Testis (tissue), 3 donors: ENCODE data around the gene PXN. TPM values are rescaled to one million over a fixed set of nuclear protein-coding genes. Genes with fewer than 3 reads are reported as not detected.
"Not testable (repeated sequence)": the region's sequence is repeated elsewhere in the genome, so short reads cannot be mapped to it uniquely, and the experiment has no call there.

Experiments
- DNase-seq: peaks from one replicate; pipeline ENCODE4 v3.0.0-alpha.2; 2019
- H3K27ac ChIP-seq, 2 donors: fragments of 200-600 bp; sonication (generic); one replicate each; pipeline ENCODE4 v1.5.1; 2019
- H3K27me3 ChIP-seq: fragments of 200-600 bp; sonication (generic); one replicate; pipeline ENCODE4 v1.5.1; 2019
- H3K36me3 ChIP-seq: fragments of 200-600 bp; sonication (generic); one replicate; pipeline ENCODE4 v1.5.1; 2017; ENCODE audit warnings: low read depth; ENCODE audit errors: missing control alignments
- H3K4me1 ChIP-seq: fragments of 200-600 bp; sonication (generic); one replicate; pipeline ENCODE4 v1.5.1; 2019
- H3K4me3 ChIP-seq, 2 donors: fragments of 200-600 bp; sonication (generic); one replicate each; pipeline ENCODE4 v1.5.1; 2017 to 2019
- H3K9me3 ChIP-seq: fragments of 200-600 bp; sonication (generic); one replicate; pipeline ENCODE4 v1.5.1; 2017
- POLR2A ChIP-seq: fragments of 450-650 bp; IDR thresholded peaks from one replicate; pipeline ENCODE4 v1.6.1; 2017; ENCODE audit warnings: antibody characterized with exemption, mild to moderate bottlenecking, moderate library complexity
- WGBS, 2 donors: methylation state at CpG; one replicate each; pipeline ENCODE4 v1.1.5; 2018; 5-methylcytosine and 5-hydroxymethylcytosine counted together
- intact Hi-C: fragments of 100-400 bp; cut with DNase I; formaldehyde crosslinking; loops from one replicate; pipeline ENCODE4 v1.15.1; 2023; ENCODE audit warnings: low total_unique reads
- polyA plus RNA-seq: library from polyadenylated mRNA; stranded (reverse); fragments of 350-450 nt; fragmentation: Illumina TruSeq; extraction: RNeasy Lipid Tissue Mini Kit (QIAGEN cat#74804); gene quantifications from one replicate; pipeline ENCODE4 v1.2.3, GENCODE V29; 2014; ENCODE audit warnings: low read depth, low replicate concordance; ENCODE audit not compliant: insufficient read depth
- total RNA-seq, 2 donors: library from RNA; depleted of rRNA; stranded (reverse); fragments of >200 nt; gene quantifications; one replicate each; pipeline ENCODE4 v1.2.3, GENCODE V29; 2016
- TF ChIP-seq, protein P1 (sequence below), 3 experiments: fragments of 450-650 bp in 2 of 3; fragments of 200-600 bp in 1 of 3; sonication (generic) in 1 of 3; IDR thresholded peaks; one replicate each; pipeline ENCODE4 v1.5.1; 2016 to 2019; ENCODE audit warnings: antibody characterized with exemption in 3 of 3, mild to moderate bottlenecking in 2 of 3, moderate library complexity in 1 of 3

The PXN gene
- total and polyA plus RNA-seq, 3 donors from 2014 or later: 81.8 to 89.6 (median 84.9) TPM

DNA sequence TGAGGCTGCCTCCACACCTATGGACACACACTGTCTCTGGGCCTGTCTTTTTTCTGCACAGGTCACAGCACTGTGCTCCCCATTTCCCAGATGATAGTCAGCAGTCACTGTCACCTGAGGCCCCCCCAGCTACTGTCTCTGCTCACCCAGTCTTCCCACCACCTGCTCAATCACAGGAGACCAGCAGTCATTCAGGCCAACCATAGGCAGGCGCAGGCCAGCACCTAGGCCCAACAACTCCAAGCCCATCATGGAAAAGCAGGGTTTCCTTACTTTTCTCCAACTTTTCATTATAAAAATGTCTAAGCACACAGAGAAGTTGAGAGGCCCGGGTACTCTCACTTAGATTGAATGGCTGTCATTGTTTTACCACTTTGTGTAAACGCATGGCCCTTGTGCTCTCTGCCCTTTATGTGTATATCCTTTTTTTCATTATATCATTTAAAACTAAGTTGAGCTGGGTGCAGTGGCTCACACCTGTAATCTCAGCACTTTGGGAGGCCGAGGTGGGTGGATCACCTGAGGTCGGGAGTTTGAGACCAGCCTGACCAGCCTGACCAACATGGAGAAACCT lies 7.1 kb downstream of the PXN start:
- DNase-seq: no peak
- WGBS, 2 donors: 95 to 96% methylated on average over 5 of the region's 5 CpGs
- H3K4me1 ChIP-seq: peaks cover 43% of the 10 kb centered on the region
- TF ChIP-seq, protein P1, sequence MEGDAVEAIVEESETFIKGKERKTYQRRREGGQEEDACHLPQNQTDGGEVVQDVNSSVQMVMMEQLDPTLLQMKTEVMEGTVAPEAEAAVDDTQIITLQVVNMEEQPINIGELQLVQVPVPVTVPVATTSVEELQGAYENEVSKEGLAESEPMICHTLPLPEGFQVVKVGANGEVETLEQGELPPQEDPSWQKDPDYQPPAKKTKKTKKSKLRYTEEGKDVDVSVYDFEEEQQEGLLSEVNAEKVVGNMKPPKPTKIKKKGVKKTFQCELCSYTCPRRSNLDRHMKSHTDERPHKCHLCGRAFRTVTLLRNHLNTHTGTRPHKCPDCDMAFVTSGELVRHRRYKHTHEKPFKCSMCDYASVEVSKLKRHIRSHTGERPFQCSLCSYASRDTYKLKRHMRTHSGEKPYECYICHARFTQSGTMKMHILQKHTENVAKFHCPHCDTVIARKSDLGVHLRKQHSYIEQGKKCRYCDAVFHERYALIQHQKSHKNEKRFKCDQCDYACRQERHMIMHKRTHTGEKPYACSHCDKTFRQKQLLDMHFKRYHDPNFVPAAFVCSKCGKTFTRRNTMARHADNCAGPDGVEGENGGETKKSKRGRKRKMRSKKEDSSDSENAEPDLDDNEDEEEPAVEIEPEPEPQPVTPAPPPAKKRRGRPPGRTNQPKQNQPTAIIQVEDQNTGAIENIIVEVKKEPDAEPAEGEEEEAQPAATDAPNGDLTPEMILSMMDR (IDR thresholded peaks at IDR 0.05): no peak
- no peak for TF ChIP-seq POLR2A
- H3K27me3 ChIP-seq: no peaks in the 10 kb centered on the region
- H3K9me3 ChIP-seq: no peaks in the 10 kb centered on the region
- H3K36me3 ChIP-seq: no peaks in the 10 kb centered on the region
- intact Hi-C loops: no loop called here
- peak overlapping the region in 1 of 2 donors; percentile 18 for H3K27ac ChIP-seq
- H3K4me3 ChIP-seq: no peak overlapping the region

DNA sequence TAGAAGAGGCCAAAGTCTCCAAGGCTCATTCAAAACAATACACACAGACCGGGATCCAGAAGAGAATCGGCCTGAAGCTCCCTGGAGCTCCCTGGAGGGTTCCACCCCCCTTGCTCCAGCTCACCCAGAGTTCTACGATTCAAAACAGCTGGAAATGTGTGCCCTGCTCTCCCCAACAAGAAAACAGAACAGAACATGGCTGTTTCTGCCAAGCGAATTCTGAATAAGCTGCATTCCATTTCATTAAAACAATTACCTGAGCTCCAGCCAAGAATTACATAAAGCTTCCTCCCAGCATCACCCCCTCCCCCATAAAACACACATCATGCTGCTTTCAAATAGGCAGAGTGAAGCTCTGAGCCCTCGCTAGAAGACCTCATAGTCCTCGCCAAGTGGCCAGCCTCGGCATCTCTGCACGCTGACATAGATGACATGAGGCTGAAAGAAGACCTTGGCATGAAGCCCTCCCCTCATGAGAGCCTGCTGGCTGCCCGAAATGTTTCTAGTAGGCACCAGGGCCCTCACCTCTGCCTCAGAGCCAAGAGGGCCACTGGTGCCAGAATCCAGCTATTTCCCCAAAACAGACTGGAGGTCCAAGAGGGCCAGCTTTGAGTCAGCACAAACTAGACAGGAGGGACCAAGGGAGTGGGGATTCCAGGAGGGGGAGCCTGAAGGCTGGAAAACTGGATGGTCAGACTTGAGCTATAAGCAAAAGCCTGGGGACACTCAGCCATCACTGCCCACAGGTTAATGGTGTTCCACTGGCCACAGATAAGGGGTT lies 8.3 kb downstream of the PXN start:
- H3K4me3 ChIP-seq: no peak overlapping the region
- intact Hi-C loops: no loop called here
- WGBS, 2 donors: 27 to 47% methylated on average over 9 of the region's 9 CpGs
- TF ChIP-seq POLR2A: no peak
- TF ChIP-seq, protein P1 (IDR thresholded peaks at IDR 0.05): no peak
- no peaks in the 10 kb centered on the region for H3K36me3 ChIP-seq
- H3K27ac ChIP-seq: peak overlapping the region; percentile 64 to 82
- no peaks in the 10 kb centered on the region for H3K27me3 ChIP-seq
- no peaks in the 10 kb centered on the region for H3K9me3 ChIP-seq
- H3K4me1 ChIP-seq: peaks cover 31% of the 10 kb centered on the region
- DNase-seq: no peak

DNA sequence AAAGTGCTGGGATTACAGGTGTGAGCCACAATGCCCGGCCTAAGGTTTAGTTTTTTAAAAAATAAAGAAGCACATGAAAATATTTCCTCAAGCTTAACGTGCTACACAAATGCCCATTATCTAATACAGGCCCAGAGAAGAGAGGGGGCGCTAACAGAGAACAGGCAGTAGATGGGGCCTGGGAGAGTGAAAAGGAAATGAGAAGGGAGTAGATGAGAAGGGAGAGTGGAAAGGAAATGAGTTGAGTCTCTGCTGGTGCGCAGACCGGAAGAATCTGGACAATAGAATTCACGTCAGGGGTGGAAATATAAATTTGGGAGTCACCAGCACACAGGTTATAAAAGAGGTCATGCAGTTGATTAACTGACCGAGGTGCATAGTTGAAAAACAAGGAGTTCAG lies 10.7 kb downstream of the PXN start:
- Histone ChIP-seq H3K36me3 (no peaks in the 10 kb centered on the region), H3K27ac (peak overlapping the region in 1 of 2 donors; percentile 3), H3K27me3 (no peaks in the 10 kb centered on the region), H3K9me3 (no peaks in the 10 kb centered on the region), H3K4me3 (no peak overlapping the region), H3K4me1 (peaks cover 32% of the 10 kb centered on the region)
- WGBS, 2 donors: 80 to 89% methylated on average over 7 of the region's 7 CpGs
- no peak for TF ChIP-seq POLR2A
- DNase-seq: no peak
- intact Hi-C loops: no loop called here

DNA sequence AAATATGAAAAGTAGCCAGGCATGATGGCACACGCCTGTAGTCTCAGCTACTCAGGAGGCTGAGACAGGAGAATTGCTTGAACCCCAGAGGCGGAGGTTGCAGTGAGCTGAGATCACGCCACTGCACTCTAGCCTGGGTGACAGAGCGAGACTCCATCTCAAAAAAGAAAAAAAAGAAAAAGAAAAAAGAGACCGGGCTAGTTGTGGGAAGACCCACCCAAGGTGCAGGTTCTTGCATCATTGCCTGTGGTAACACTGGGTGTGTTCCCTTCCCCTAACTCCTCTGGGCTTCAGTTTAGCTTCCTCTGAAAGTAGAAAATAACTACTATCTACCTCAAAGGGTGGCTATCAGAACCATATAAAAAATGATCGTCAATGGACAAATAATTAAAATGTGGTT lies 12.2 kb downstream of the PXN start:
- H3K36me3 ChIP-seq, DNase-seq, H3K4me3 ChIP-seq, H3K27me3 ChIP-seq, H3K9me3 ChIP-seq, intact Hi-C loops: not testable (repeated sequence)
- Histone ChIP-seq H3K27ac (peak overlapping the region in 1 of 2 donors; percentile 23), H3K4me1 (peaks cover 35% of the 10 kb centered on the region)
- 85 to 88% methylated on average over 6 of the region's 6 CpGs for WGBS, 2 donors

DNA sequence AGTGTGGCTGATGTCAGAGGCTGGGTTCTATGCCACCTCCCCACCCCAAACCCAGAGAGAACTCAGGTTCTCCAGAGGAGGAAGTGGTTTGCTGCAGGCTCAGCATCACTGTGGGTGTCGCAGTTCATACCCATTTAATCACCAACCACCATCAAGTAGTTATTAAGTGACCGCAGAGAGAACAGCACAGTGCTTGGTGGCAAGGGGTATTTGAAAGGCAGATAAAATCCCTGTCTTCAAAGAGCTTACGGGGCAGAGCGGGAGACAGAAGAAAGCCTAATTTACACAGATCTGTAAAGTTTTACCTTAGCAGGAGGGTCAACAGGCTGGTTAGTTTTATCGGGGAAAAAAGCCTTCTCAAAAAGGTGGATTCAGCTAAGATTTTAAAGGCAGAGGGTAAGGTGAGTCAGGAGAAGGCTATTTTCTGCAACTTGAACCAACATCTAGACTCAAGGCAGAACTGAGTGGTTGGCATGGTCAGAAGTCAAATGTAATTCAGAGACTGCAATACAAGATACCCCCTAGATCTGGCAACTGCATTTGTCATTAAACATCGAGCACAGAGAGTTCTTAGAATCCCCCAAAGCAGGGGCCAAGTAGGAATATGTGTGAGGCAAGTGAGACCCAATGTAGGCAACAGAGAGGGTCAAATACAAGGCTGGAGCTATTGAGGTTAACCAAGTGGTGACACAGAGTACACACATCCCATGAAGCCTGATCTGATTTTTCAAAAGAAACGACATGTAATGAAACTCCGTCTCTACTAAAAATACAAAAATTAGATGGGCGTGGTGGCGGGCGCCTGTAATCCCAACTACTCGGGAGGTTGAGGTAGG lies 13.2 kb downstream of the PXN start:
- H3K36me3 ChIP-seq: no peaks in the 10 kb centered on the region
- H3K27me3 ChIP-seq: no peaks in the 10 kb centered on the region
- no peak for TF ChIP-seq POLR2A
- TF ChIP-seq, protein P1 (IDR thresholded peaks at IDR 0.05): no peak
- H3K4me1 ChIP-seq: peaks cover 34% of the 10 kb centered on the region
- H3K4me3 ChIP-seq: no peak overlapping the region
- no peaks in the 10 kb centered on the region for H3K9me3 ChIP-seq
- 83 to 93% methylated on average over 12 of the region's 12 CpGs for WGBS, 2 donors
- intact Hi-C loops: no loop called here
- no peak overlapping the region for H3K27ac ChIP-seq
- DNase-seq: no peak

DNA sequence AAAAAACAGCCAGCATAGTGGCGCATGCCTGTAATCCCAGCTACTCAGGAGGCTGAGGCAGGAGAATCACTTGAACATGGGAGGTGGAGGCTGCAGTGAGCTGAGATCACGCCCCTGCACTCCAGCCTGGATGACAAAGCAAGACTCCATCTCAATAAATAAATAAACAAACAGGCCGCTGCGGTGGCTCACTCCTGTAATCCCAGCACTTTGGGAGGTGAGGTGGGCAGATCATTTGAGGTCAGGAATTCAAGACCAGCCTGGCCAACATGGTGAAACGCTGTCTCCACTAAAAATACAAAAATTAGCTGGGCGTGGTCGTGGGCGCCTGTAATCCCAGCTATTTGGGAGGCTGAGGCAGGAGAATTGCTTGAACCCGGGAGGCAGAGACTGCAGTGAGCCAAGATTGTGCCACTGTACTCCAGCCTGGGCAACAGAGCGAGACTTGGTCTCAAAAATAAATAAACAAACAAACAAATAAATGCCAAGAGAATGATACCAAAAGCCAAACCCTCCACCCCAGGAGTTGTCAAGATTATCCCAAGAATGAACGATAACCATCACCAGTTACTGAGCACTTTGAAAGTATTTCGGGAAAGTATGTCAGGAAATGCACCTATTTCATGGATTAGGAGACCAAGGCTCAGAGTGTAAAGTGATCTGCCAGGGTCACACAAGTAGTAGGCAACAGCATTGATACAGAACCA lies 14.0 kb downstream of the PXN start:
- peaks cover 29% of the 10 kb centered on the region for H3K4me1 ChIP-seq
- not testable (repeated sequence) for H3K27ac ChIP-seq

More for the DNA sequence above, 14.0 kb downstream of the PXN start:
- H3K36me3 ChIP-seq, DNase-seq, H3K9me3 ChIP-seq, intact Hi-C loops, H3K27me3 ChIP-seq, H3K4me3 ChIP-seq: not testable (repeated sequence)
- 90 to 95% methylated on average over 12 of the region's 12 CpGs for WGBS, 2 donors
